Kidney epithelial cell (primary cell): ENCODE measurements around the gene NOXA1. TPM values are rescaled to one million over a fixed set of nuclear protein-coding genes. Genes with fewer than 3 reads are reported as not detected.
"Not testable (repeated sequence)": the region's sequence is repeated elsewhere in the genome, so short reads cannot be mapped to it uniquely, and the experiment has no call there.

Source experiments
- DNase-seq: peaks from one replicate; pipeline ENCODE4 v3.0.0-alpha.2; 2010; ENCODE audit warnings: low read depth
- H3K27me3 ChIP-seq: 2 replicates; pipeline ENCODE4 v1.6.0; 2011; ENCODE audit warnings: low read length; ENCODE audit not compliant: control insufficient read depth, insufficient read depth
- H3K36me3 ChIP-seq: 2 replicates; pipeline ENCODE4 v1.5.1; 2011; ENCODE audit warnings: low read length; ENCODE audit not compliant: control insufficient read depth, insufficient read depth
- H3K4me3 ChIP-seq: 2 replicates; pipeline ENCODE4 v1.5.1; 2011; ENCODE audit warnings: low read depth, mild to moderate bottlenecking, control low read depth, low read length
- total RNA-seq: library from RNA; depleted of rRNA; stranded (reverse); fragments of >200 nt; gene quantifications from 2 replicates; pipeline ENCODE4 v1.2.3, GENCODE V29; 2015
- TF ChIP-seq, protein P1 (sequence below): IDR thresholded peaks from 2 replicates; pipeline ENCODE4 v1.5.1; 2011; ENCODE audit warnings: mild to moderate bottlenecking, moderate library complexity, low read length, control low read depth, inconsistent platforms; ENCODE audit not compliant: insufficient read depth, poor library complexity, severe bottlenecking

Gene NOXA1
- total RNA-seq, 1 donor from 2014 or later, result 0.84 TPM

DNA sequence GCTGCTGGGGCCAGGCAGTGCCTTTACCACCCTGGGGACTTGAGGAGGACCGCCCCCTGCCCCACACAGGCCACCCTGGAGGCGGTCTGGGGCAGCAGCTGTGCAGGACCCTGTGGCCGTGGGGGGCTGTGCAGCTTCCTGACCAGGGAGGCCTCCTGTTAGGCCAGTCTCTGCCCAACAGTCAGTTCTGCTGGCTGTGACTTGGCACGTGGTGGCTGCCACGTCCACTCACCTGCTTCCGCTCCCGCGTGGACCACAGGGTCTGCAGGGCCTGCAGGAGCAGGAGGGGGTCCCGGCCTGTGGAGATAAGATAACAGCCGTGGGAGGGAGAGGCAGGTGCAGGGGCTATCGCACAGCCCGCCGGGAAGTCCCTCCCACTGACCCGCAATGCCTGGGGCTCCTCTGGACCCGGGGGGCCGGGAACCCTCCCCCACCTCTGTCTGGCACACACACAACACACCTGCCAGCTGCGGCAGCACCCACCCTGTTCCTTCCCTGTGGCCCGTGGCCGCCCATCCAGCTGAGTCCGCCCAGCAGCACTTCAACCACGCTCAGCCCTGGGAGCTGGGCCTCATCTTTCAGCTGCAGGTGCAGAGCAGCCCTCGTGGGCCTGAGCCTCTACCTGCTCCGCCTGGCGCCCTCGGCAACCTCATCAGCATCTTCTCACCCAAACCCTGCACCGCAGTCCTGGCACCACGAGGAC is 40.0 kb upstream of the NOXA1 start:
- TF ChIP-seq, protein P1, sequence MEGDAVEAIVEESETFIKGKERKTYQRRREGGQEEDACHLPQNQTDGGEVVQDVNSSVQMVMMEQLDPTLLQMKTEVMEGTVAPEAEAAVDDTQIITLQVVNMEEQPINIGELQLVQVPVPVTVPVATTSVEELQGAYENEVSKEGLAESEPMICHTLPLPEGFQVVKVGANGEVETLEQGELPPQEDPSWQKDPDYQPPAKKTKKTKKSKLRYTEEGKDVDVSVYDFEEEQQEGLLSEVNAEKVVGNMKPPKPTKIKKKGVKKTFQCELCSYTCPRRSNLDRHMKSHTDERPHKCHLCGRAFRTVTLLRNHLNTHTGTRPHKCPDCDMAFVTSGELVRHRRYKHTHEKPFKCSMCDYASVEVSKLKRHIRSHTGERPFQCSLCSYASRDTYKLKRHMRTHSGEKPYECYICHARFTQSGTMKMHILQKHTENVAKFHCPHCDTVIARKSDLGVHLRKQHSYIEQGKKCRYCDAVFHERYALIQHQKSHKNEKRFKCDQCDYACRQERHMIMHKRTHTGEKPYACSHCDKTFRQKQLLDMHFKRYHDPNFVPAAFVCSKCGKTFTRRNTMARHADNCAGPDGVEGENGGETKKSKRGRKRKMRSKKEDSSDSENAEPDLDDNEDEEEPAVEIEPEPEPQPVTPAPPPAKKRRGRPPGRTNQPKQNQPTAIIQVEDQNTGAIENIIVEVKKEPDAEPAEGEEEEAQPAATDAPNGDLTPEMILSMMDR, result no peak

DNA sequence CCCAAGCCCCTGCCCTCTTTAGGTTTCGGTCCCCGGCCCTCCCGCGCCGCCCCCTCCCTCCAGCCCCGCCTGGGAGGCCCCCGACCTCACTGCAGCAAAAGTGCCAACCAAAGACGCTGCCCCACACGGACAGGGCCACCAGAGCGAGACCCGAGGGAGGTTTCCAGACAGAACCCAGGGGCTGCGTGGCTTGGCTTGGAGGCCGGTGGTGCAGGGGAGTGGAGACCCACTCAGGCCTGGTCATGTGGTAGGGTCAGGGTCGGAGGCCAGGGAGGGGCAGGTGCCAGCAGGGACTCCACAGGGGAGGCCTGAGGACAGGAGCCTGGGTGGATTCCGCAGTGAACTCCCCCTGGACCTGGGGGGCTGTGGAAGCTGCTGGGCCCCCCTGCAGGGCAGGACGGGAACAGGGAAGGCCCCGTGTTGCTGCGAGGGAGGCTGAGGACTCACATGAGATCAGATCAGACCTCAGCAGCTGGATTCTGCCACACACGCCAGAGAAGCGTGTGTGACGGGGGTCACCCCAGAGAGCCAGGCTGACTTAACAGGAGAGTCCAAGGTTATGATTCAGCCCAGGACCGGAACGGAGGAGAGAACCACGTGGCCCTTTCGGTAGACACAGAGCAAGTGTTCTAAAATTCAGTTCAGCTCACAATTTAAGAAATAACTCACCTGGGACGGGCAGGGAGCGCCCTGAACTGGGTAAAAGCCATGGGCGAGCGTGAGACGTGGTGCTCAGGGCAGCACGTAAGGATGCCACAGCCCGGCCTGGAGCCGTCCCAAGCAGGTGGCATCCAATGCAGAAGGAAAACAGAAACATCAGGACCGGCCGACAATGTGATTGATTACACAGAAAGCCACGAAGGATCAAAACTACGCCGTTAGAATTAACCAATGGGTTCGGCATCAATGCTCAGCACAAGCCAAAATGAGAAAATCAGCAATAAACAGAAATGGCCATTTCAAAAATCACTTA is 39.1 kb upstream of the NOXA1 start:
- no peak for DNase-seq
- peaks cover 4% of the 10 kb centered on the region for H3K27me3 ChIP-seq
- no peaks in the 10 kb centered on the region for H3K36me3 ChIP-seq
- TF ChIP-seq, protein P1, result no peak
- no peak overlapping the region for H3K4me3 ChIP-seq

More for the DNA sequence above, 40.0 kb upstream of the NOXA1 start:
- H3K27me3 ChIP-seq, result no peaks in the 10 kb centered on the region
- H3K36me3 ChIP-seq, result no peaks in the 10 kb centered on the region
- no peak for DNase-seq
- H3K4me3 ChIP-seq, result no peak overlapping the region

- TF ChIP-seq, protein P1, result no peak
- no peak for DNase-seq
- Histone ChIP-seq H3K36me3 (no peaks in the 10 kb centered on the region), H3K27me3 (peaks cover 5% of the 10 kb centered on the region), H3K4me3 (no peak overlapping the region)
Observed at GRCh38 chr9:137385061-137385655, 38.0 kb upstream of the NOXA1 start.

DNA sequence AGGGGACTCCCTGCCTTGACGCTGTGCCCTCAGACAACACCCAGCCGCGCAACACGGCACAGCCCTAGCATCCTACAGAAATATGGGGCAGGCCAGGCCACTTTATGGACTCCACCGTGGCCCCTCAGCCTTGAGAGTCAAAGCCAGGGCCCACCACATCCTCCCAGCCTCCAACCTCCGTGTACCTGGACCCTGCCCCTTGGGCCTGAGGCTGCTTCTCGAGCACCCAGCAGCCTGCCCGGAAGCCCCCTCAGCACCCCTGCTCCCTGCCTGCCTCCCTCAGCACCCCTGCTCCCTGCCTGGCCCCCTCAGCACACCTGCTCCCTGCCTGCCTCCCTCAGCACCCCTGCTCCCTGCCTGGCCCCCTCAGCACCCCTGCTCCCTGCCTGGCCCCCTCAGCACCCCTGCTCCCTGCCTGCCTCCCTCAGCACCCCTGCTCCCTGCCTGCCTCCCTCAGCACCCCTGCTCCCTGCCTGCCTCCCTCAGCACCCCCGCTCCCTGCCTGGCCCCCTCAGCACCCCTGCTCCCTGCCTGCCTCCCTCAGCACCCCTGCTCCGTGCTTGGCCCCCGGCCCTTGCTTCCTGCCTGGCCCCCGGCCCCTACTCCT is 36.6 kb upstream of the NOXA1 start:
- not testable (repeated sequence) for H3K36me3 ChIP-seq, DNase-seq, H3K4me3 ChIP-seq, H3K27me3 ChIP-seq

GRCh38 chr9:137387114-137387890 is 35.9 kb upstream of the NOXA1 start:
- H3K4me3 ChIP-seq, result no peak overlapping the region
- TF ChIP-seq, protein P1, result no peak
- no peaks in the 10 kb centered on the region for H3K36me3 ChIP-seq
- peaks cover 5% of the 10 kb centered on the region for H3K27me3 ChIP-seq
- no peak for DNase-seq
